ENCODE results near the gene LMF2.

LMF2 gene

GRCh38 chr22:50460938-50461337 is 46.6 kb downstream of the LMF2 start:
- DNase-seq: no peak

- no peak for DNase-seq
These were observed 47.9 kb downstream of the LMF2 start for GRCh38 chr22:50459496-50460140.

GRCh38 chr22:50459016-50459415 is 48.5 kb downstream of the LMF2 start:
- DNase-seq: no peak

GRCh38 chr22:50456466-50457234 is 50.9 kb downstream of the LMF2 start:
- no peak for DNase-seq

- DNase-seq: no peak
These were observed 51.5 kb downstream of the LMF2 start for GRCh38 chr22:50456026-50456425.

- DNase-seq: no peak
These were observed 52.3 kb downstream of the LMF2 start for GRCh38 chr22:50455201-50455600.

GRCh38 chr22:50454556-50455075 is 52.9 kb downstream of the LMF2 start:
- DNase-seq: no peak
